HG02981 (cell line): ENCODE data around the gene SH3TC2.
"Not testable (repeated sequence)": the region's sequence is repeated elsewhere in the genome, so short reads cannot be mapped to it uniquely, and the experiment has no call there.

Experiments used
- ATAC-seq: cut with Tn5 transposase; IDR thresholded peaks from one replicate; pipeline ENCODE4 v1.9.1; 2021; ENCODE audit warnings: mild to moderate bottlenecking, moderate library complexity; ENCODE audit not compliant: unreplicated experiment

Gene SH3TC2

GRCh38 chr5:149063017-149063687 lies at the start of gene SH3TC2:
SH3TC2 (minus strand) TSS chr5:149063062; CDS start chr5:149063022, 40 bp downstream.
- ATAC-seq = no peak

GRCh38 chr5:149110406-149110805 lies 47.5 kb upstream of the SH3TC2 start:
- ATAC-seq = no peak

DNA sequence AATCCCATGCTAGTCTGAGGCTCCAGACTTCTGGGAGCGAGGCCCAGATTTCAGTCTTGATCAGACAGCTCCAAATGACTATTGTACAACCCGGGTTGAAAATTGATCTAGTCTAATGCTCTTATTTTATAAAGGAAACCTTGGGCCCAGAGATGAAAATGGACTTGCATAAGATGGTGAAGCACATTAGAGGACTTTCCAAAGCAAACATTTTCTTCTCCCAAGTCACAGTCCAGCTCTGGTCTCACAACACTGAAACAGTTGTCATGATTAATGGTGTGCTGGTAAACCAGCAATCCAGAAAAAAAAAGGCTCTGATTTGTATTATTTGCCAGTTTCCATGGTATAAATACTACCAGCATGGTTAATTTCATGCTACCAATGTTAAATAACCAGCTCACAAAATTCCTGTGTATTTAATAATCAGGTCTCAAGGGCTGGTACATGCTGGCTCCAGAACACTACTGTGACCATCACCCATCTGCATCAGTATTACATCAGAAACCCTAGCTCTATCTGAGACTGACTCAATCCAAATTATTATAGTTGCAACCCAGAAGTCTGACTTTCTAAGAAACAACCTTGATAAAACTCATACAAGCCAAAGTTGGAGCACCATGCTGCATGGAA lies 45.9 kb upstream of the SH3TC2 start:
- no peak for ATAC-seq

GRCh38 chr5:149100331-149100730 lies 37.5 kb upstream of the SH3TC2 start:
- ATAC-seq = no peak

GRCh38 chr5:149099920-149100319 lies 37.1 kb upstream of the SH3TC2 start:
- ATAC-seq = no peak

GRCh38 chr5:149094996-149095395 lies 32.1 kb upstream of the SH3TC2 start:
- no peak for ATAC-seq

GRCh38 chr5:149093625-149094024 lies 30.8 kb upstream of the SH3TC2 start:
- no peak for ATAC-seq

GRCh38 chr5:149089796-149090195 lies 26.9 kb upstream of the SH3TC2 start:
- no peak for ATAC-seq

- no peak for ATAC-seq
Measured at GRCh38 chr5:149088686-149089085, 25.8 kb upstream of the SH3TC2 start.

DNA sequence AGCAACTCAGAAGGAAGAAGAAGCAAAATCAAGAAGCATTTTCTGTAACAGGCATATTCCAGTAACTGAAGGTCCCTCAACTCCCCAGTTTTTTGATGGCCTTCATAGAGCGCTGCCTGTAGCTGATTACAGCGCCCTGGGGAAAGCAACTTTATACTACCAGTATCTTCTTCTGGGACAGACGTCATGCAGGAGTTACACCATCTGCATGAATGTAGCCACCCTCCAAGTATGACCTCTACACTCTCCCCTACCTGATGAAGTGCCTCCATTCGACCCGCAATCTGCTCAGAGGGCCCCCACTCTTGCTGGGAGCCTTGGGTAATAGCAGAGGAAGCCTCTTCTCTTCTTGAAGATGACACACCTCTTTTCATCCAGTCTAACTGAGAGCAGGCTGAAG lies 21.0 kb upstream of the SH3TC2 start:
- no peak for ATAC-seq

GRCh38 chr5:149082271-149082670 lies 19.4 kb upstream of the SH3TC2 start:
- ATAC-seq = no peak

- ATAC-seq = no peak
Measured at GRCh38 chr5:149080294-149080693, 17.4 kb upstream of the SH3TC2 start.

GRCh38 chr5:149079883-149080282 lies 17.0 kb upstream of the SH3TC2 start:
- no peak for ATAC-seq

DNA sequence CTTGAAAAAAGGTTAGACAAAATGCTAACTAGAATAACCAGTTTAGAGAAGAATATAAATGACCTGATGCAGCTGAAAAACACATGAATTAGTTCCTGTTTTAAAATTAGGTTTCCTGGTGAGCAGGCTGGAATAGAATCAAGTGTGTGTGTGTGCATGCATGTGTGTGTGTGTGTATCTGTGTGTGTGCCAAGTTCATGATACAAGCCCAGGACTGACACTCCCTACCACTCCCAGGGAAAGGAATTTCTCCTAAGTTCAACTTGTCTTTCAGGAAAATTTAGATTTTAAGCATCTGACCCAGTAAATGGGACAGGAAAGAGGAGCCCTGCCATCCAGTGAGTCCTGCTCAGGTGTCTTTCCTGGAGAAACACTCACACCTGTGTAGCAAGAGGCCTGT lies 11.2 kb upstream of the SH3TC2 start:
- not testable (repeated sequence) for ATAC-seq

DNA sequence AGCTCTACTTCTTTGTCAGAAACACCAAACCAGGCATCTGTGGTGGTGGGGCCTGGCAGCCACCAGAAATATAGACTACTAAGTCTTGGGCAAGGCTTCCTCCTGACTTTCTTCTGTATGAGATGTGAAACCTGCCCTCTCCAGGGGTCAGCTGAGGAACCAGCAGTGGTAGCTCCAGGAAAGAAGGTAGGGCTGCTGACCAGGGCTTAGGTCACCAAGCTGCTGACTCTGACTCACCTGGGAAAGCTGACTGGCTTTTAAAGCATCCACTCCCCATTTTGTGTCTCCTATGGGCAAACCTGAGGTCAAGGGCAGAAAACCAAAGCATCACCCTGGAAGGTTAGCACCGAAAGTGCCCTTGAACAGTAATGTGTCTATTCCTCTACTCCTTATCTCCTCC lies 10.4 kb upstream of the SH3TC2 start:
- no peak for ATAC-seq

DNA sequence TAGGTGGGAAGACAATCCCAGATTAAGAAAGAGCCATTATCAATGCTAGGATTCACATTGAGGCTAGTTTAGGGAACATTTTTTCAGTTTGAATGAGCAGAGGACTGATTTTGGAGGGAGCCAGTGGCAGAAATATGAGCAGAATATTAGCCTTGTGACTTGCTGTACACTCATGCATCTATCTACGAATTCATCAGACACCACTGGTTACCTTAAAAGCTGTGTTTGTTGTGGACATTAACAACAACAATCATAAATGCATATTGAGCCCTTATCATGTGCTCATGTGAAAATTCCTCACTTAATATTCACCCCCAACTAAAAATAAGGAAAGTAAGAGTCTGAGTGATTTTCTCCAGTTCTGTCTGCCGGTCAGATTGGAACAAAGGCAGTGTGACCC lies 9.9 kb upstream of the SH3TC2 start:
- no peak for ATAC-seq

DNA sequence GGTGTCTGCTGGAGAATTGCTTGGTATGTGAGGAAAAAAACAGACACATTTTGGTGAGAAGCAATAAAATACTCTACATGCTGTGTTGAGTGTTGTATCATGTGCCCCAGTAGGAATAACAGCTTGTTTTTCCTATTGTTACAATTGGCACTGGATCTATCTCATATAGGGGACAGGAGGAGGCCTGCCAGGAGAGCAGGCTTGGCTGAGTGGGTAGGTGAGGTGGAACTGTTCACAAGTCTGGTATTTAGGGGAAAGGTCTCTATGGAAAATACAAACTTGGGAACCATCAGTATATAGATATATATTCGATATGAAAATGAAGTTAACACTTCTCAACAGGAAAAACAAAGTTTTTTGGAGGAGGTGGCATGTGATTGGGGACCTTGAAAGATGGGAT lies 9.5 kb upstream of the SH3TC2 start:
- no peak for ATAC-seq

- ATAC-seq = no peak
Measured at GRCh38 chr5:149071756-149072155, 8.9 kb upstream of the SH3TC2 start.

DNA sequence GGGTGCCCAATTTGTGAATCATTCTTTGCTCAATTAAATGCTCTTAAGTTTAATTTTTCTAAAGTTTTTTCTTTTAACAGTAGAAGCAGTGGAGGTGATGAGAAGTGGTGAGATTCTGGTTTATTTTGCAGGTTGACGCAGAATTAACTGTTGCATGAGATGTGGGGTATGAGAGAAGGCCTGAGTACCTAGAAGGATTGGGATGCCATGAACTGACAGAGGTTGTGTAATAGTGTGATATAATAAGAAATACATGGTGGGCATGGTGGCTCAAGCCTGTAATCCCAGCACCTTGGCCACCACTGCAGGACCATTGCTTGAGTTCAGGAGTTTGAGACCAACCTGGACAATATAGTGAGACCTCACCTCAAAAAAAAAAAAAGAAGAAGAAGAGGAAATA lies 8.4 kb upstream of the SH3TC2 start:
- ATAC-seq = no peak

DNA sequence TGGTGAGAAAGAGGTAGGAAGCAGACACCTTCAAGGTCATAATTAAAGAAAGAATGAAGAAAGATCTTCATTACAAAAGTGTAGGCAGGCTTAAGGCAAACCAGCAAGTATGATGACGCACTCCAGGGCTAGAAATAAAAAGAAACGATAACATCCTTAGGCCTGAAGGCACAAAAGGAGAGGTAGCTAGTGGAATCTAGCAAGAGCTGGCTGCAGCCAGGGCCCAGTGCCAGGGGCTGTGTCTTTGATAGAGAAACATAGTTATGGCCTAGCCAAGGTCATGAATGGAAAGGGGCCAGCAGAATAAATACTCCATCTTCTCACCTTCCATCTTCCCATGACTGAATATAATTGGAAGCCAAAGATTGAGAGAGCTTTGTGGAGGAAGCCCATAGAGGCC lies 6.8 kb upstream of the SH3TC2 start:
- ATAC-seq = no peak

GRCh38 chr5:149063896-149064478 lies 1.1 kb upstream of the SH3TC2 start:
- no peak for ATAC-seq

DNA sequence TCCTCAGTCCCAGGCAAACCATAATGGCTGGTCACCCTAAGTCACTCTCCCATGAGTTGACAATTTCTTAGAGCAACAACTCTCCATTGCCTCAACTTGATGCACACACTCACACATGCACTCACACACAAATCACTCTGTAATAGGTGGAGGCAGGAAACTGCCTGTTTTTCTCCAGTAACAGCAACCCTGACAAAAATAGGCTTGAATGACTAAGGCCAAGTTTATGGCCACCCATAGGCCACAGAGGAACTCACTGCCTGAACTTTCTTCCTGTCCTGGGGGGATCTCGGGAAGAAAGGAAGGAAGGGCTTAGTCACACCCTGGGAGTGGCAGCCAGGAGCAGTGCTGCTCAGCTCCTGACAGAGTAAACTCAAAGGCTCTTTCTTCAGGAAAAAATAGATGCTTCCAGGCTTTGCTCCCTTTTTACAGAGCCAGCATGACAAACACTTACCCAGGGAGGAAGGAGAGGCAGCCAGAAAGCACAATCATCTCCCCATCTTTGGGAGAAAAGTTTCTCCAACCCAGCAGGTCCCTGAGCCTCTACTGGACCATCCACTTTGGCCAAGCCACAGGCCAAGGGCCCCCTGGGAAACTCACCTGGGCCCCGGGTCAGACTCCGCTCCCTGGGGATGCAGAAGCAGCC lies 368 bp downstream of the SH3TC2 start:
- ATAC-seq = no peak
